Cerebellar cortex (tissue), 1 donor: ENCODE measurements around the gene HYI.
"Not testable (repeated sequence)": the region's sequence is repeated elsewhere in the genome, so short reads cannot be mapped to it uniquely, and the experiment has no call there.

ENCODE experiments used
- DNase-seq: peaks from one replicate; pipeline ENCODE4 v3.0.0-alpha.2; 2015; ENCODE audit warnings: low spot score

The HYI gene

DNA sequence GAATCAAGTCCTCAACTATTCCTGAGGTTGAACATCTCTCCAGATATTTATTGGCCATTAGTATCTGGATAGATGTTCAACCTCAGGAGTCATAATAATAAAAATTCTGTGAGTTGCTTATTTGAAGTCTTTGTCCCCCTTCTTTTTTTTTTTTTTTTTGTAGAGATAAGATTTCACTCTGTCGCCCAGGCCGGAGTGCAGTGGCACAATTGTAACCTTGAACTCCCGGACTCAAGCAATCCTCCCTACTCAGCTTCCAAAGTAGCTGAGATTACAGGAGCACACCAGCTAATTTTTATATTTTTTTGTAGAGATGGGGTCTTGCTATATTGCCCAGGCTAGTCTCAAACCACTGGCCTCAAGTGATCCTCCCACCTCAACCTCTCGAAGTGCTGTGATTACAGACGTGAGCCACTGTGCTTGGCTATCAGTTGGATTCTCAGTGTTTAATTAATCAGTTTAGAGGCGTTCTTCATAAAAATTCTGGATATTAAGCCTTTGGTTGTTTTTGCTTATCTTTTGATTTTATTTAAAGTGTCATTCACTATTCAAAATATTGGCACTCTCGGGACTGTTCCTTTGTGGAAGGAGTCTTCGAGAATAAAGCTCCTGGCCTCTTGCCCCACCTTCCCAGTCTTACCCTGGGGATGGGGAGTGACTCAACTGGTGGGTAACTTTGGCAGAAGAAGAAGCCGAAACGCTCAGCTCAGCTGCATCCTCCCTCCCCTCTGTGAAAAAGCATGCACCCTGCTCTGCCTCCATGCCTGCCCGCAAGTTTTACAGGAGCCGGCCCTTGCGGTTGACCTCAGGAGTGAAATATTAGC lies 11.2 kb upstream of the HYI start:
- no peak for DNase-seq

DNA sequence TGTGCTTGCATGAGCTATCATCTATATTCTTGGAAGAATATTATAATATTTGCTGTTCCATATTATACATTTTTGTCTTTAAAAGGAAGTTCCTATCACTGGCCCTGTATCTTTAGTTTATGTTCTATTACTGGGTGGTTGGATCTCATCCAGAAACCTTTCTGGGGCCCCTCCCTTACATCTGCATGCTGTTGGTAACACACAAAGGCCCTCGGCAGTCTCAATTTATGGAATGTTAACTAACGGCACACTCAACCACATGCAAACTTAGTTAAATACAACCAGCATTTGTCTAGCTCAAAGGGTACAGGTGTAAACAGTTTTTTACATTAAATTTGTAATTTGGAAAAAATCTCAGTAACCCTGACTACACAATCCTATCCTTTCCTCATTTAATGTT lies 9.7 kb upstream of the HYI start:
- DNase-seq, result no peak

DNA sequence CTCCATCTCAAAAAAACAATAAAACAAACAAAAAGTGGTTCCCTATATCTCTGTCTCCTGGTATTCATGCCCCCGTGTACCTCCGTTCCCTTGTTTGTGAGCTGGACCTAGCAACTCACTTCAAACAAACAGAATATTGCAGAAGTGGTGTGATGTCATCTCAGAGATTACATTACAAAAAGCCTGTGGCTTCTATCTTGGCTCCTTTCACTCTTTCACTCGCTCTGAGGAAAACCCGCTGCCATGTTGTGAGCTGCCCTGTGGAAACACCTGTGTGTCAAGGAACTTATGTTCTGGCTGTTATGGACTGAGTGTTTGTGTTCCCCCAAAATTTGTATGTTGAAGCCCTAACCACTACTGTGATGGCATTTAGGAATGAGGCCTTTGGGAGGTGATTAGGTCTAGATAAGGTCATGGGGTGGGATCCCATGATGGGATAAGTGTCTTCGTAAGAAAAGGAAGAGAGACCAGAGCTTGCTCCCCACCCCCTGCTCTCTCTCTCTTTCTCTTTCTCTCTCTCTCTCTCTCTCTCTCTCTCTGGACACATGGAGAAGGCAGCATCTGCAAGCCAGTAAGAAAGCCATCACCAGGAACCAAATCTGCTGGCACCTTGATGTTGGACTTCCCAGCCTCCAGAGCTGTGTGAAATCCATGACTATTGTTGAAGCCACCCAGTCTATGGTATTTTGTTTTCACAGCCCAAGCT lies 7.4 kb upstream of the HYI start:
- DNase-seq, result no peak

DNA sequence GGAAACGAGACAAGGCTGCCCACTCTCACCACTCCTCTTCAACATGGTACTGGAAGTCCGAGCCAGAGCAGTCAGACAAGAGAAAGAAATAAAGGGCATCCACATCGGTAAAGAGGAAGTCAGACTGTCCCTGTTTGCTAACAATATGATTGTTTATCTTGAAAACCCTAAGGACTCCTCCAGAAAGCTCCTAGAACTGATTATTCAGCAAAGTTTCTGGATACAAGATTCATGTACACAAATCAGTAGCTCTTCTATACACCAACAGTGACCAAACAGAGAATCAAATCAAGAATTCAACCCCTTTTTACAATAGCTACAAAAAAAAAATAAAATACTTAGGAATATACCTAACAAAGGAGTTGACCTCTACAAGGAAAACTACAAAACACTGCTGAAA lies 4.6 kb upstream of the HYI start:
- DNase-seq, result not testable (repeated sequence)

DNA sequence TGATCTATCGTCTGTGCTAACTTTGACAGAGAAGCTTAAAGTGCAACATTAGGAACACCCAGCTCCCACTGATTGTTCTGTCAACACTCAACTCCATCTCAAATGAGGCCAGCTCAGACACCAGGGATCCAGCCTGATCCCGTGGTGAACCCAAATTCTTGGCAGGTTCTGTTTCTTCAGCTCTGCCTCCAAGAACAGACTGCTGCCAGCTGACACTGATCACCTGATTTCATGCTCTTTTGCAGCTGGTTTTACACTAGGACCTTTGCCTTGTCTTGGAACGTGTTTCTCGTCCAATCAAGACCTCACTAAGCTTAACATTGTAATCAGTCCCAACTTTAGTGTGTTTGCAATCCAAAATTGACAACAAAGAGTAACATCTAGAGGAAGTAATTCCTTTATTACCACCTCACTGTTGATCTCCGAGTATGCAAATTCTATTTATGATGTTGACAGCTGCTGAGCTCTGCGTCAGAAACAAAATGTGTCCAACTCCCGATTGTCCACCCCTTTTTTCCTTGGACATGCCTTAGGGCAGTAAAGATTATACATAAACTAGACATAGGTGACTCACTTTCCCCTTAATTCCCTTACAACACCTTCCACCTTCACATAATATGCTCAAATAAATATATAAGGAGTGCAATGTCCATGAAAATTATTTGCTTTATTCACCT lies 1.6 kb upstream of the HYI start:
- no peak for DNase-seq

DNA sequence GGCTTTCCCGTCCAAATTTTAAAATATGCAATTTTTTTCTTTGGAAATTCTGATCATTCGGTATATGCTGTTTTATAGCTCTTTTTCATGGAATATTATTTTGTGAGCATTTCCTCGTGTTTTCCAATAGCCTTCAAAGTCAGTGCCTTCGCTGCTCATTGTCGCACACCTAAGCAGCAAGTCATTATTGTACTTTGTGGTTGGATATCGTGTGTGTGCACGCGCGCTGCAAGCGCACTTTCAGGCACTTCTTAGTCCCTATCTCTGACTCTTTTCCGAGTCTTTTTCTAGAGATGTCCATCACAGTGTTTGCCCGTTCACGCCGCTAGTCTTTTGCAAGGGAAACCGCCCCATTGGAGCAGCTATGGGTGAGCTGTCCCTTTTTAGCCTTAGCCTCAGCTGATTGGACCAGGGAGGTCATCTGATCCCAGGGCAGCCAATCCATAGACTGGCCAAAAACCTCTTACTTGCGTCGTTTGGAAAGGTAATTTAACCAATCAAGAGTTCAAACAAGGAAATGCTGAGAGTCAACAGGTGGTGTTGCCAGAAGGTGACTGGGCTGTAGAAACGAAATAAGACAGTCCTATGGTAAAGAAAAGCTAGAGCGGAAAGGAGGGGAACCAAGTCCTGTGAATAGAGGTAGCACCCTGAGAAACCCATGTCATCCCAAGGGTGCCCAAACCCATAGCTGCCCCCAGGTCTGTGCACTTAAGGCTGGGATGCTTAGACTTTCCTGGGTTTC lies 710 bp upstream of the HYI start:
- DNase-seq, result peak; percentile 91

DNA sequence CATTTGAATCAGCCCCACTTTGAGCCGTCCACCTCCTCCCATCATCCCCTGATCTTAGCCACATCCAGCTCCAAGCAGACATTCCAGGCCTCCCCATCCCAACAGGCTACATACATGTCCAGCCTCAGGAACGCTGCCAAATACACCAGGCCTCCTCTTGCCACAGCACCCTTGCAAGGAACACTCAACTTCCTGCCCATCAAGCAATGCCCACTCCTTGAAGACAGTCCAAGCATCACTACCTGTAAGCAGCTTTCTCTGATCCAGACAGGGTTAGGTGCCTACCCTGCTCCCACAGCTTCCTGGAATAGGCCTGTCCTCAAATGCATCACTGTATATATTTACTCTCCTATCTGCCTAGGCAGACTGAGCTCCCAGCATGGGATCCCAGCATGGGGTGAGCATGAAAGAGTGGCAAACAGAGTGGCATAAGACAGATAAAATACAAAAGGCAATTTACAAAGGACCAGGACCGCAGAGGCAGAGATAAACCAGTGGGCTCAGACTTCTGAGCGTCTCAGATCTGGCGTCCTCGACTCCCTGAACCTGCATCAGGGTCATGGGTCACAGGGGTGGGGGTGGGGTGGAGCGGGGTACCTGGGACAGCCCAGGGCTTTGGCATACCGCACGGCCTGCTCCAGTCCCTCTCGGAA lies 816 bp downstream of the HYI start:
- peak; percentile 59 for DNase-seq

DNA sequence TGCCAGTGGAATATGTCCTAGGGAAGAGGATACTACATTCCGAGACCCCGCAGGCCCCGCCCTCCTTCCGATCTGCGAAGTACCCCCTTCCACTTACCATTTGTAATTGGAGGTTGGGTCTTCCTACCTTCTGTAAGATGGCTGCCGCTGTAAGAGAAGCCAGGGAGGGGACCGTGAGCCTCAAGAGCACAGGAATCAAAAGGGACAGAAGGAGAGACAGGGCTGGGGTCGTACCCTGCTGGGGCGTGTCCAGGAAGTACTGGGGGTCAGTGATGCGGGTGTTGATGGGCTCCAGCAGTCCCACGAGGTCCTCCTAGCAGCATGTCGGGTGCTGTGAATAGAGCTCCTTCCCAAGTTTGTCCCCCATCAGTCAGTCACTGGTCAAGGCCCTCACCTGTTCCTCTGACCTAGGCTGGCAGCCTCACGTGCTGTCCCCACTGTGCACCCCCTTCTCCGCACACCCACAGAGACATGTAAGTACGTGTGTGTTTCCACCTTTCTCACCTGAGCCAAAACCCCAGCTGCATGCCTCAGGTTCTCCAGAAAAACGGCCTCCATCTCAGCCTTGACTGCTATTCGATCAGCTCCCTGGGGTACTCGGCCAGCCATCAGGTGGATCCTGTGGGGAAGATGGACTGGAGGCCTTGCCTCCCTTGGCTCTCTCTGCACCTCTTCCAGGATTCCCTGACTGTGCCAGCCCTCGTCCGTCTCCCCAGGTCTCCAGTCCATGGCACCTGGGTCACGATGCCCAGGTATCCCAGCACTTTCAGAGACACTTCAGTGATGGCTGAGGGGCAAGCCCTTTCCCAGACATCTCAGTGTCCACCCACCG lies 1.8 kb downstream of the HYI start:
- DNase-seq, result no peak

DNA sequence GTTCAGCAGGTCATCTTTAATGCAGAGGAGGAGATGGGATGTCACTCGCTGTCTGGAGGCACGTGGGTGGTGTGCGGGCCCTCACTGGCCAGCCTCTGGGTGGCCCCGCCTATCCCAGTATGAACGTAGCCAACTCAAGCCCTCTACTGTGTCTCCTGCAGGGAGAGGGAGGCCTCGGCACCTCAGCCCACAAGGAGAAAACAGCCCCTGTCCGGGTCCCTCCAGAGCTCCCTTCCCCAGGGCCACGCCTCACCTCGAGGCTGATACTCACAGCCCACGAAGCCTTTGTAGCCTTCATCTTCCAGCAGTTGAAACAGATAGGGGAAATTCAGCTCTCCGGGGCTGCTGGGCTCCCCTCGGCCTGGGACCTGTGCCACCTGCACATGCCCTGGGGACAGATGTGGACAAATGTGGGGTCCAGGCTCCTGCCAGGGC lies 2.6 kb downstream of the HYI start:
- DNase-seq, result no peak

DNA sequence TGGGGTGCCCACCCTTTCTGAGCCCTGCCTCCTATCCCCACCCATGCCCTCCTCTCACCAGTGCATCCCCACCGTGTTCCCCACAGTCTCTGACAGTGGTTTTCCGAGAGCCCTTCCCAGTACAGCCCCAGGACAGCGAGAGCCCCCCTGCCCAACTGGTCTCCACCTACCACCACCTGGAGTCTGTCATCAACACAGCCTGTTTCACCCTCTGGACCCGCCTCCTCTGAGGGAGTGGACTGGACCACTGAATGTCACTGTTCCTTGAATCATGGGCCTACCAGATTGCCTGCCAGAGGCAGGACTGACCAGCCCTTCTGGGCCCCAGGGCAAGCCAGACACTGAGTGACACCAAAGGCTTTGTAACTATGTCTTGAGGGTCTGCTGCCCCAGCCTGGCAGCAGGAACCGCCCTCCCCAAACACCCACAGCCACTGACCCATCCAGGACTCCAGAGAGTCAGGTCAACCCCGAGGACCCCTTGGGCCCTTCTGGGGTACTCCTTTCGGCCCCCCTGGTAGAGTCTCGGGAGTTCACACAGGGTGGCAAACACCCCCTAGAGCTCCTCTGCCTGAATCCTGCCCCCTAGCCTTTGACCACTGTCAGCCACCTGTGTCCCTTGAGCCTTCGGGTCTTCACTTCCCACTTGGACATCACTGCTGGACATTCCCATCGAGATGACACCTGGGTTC lies 3.3 kb downstream of the HYI start:
- no peak for DNase-seq

DNA sequence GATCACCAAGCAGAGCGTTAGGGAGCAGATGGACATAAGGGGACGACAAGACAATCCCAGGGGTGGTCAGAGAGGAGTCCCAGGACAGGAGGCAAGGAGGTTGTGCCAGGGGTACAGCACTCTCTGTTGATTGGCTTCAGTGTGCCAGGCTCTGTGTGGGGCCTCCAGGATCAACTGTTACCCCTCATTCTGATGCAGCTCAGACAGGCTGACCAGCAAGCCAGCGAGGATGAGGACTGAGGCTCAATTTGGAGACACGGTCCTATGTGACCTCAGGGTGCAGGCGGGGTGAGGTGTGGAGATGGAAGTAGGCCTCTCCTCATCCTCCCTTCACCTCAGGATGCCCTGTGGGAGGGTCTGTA lies 4.0 kb downstream of the HYI start:
- DNase-seq, result no peak

DNA sequence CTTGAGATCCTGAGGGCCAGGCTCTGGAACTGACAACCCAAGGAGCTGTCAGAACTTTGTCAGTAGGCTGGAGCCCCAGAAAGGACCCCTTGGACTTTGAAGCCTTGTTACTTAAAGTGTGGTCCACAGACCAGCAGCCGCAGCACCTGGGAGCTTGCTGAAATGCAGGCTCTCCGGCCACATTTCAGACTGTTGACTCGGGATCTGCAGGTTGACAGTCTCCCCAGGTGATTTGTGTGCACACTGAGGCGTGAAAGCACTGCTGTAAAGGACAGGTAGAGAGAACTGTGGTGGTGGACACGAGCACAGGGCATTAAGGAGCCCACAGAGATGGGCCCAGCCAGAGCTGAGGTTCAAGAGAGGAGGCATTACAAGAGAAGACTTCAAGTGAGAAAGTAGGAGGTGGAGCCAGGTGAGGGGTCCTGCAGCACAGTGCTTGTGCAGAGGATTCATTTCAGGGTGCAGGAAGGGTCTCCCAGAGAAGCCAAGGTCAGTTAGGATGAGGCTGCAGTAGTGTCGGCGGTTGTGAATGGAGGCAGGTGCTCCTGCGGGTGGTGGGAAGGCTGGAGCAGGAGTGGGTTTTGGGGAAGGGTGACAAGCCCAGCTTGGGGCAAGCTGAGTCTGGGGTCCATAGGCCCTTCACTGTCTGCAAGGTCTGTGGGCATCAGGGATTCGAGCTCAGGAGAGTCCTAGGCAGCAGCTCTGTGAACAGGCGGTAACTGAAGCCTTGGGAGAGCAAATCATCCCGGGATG lies 4.6 kb downstream of the HYI start:
- no peak for DNase-seq

DNA sequence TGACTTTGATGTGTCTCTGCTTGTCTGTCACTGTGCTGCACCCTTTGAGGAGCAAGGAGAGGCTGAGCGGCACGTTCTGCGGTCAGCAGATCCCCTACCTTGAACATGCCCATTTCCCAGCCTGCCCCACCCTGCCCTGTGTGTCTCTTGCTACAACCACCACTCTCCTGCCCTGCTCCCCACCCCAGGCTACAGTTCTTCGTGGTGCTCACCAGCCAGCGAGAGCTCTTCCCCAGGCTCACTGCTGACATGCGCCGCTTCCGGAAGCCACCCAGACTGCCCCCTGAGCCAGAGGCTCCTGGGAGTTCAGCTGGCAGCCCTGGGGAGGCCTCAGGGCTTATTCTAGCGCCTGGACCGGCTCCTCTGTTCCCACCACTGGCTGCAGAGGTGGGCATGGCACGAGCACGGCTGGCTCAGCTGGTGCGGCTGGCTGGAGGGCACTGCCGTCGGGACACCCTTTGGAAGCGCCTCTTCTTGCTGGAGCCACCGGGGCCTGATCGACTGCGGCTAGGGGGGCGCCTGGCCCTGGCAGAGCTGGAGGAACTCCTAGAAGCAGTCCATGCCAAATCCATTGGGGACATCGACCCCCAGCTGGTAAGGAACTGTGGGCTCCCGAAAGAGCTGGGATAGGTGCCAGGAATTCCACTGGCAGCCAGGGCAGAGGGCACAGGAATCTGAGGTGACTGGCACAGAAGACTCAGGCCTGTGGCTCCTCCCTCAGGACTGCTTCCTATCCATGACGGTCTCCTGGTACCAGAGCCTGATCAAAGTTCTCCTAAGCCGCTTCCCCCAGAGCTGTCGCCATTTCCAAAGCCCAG lies 5.6 kb downstream of the HYI start:
- no peak for DNase-seq

DNA sequence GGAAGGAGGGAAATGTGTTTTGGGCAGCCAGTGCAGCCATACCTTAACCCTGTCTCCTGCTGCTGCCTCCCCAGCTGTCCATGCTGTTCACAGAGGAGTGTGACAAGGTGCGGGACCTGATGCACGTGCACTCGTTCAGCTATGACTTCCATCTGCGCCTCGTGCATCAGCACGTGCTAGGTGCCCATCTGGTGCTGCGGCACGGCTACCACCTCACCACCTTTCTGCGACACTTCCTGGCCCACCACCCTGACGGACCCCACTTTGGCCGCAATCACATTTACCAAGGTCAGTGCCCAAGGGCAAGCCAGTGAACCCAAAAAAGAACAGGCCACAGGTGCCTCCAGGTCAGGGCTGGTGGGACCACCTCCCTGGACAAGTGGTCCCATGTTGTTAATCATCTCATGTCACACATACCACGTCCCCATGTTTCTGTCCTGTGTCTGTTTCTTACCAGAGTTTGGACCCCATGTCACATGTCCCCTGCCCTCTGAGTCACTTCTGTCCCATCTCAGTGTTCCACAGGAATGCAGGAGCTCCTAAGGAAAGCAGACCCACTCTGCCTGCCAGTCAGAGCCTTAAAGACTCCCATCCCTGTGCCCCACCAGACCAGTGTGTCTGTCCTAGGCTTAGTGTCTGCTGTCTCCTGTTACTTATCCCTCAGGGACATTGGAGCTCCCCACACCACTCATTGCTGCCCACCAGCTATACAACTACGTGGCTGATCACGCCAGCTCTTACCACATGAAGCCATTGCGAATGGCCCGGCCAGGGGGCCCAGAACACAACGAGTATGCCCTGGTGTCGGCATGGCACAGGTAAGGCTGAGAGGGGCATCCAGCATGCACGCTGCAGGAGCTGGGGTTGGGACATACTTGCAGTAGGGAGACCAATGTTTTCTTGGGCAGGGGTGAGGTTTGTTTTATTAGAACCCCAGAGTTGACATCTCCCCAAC lies 6.6 kb downstream of the HYI start:
- DNase-seq, result no peak

DNA sequence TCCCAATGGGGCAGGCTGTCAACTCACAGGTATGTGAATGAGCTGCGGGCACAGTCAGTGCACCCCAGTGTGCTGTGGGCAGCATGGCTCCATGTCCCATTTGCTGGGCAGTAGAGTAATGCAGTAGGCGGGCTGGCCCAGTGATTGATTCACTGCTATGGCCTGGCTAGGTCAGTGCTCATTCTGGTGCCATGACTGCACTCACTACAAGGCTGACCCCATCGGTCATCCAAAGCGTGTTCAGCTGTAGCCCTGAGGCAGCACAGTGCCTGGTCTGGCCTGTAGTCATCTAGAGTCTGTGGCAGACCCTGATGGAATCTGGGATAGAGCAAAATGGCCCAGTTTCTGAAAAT lies 7.4 kb downstream of the HYI start:
- DNase-seq, result no peak

DNA sequence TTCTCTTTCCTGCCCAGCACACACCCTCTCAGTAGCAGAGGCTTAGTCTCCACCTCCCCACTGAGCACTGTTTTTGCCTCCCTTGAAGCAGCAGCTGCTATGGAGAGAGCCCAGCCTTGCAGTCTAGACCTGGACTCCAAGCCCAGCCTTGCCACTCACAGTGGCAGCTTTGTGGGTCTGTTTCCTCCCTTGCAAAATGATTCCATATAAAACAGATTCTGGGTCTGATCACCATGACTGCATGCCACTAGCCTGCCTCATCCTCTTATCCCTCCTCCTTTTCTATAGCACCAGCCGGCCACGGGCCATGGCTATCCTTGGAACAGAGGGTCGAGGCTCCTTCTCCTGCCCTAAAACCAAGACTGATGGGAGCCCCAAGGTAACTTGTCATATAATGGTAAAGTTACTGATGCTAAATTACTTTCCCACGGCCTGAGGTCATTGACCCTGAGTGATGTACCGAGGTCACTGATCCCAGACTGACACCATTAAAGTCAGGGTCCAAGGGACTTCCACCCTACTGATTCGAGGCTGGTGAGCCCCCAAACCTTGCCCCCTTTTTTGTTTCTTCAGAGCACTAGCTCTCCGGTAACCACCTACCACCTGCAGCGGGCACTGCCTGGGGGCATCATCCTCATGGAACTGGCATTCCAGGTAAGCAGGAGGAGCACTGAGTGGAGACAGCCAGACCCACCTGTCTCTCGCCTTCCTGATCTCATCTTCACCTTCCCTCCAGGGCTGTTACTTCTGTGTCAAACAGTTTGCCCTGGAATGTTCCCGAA lies 7.9 kb downstream of the HYI start:
- no peak for DNase-seq

DNA sequence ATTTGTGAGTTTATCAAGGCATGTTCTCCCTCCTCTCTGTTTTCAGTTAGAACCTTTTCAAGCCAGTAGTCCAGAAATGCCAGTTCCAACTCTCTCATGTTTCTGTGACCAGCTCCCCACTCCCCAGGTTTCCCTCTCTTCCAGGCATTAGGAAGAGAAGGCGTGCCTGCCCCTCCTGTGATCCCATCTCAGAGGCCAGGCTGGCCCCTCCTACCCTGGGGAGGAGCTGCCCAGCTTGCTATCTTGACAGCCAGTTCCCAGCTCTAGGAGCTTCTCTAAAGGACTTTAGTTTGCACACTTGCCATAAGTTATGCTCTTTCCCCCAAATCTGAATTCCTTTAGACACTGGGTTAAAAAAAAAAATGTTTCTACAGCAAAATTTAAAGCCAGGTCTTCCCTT lies 8.9 kb downstream of the HYI start:
- no peak for DNase-seq
